Mucosa of descending colon (tissue), 3 donors: ENCODE measurements around the gene DISP3. TPM values are rescaled to one million over a fixed set of nuclear protein-coding genes. Genes with fewer than 3 reads are reported as not detected.

Experiments used
- ATAC-seq: fragments of 200-7000 bp; cut with Tn5 transposase; one replicate; pipeline ENCODE4 v1.9.1; 2020; ENCODE audit warnings: mild to moderate bottlenecking, moderate library complexity
- DNase-seq, 3 donors: peaks; one replicate each; pipeline ENCODE4 v3.0.0-alpha.2; 2020
- H3K36me3 ChIP-seq: fragments of 200-600 bp; one replicate; pipeline ENCODE4 v1.8.0; 2021; ENCODE audit warnings: low read depth, mild to moderate bottlenecking
- H3K4me1 ChIP-seq: fragments of 200-600 bp; one replicate; pipeline ENCODE4 v1.8.0; 2021; ENCODE audit warnings: low read depth, mild to moderate bottlenecking
- H3K4me3 ChIP-seq: fragments of 200-600 bp; one replicate; pipeline ENCODE4 v1.8.0; 2021; ENCODE audit warnings: mild to moderate bottlenecking
- H3K9me3 ChIP-seq: fragments of 200-600 bp; one replicate; pipeline ENCODE4 v1.8.0; 2021; ENCODE audit warnings: mild to moderate bottlenecking
- CTCF ChIP-seq: fragments of 200-600 bp; IDR thresholded peaks from one replicate; pipeline ENCODE4 v1.8.0; 2022; ENCODE audit warnings: antibody characterized with exemption, mild to moderate bottlenecking
- intact Hi-C, 2 donors: fragments of 100-400 bp; cut with DNase I in 1 of 2; cut with micrococcal nuclease in 1 of 2; formaldehyde crosslinking; loops; one replicate each; pipeline versions ENCODE4 v1.11.0 to v1.11.1; 2022; cut with DNase I, micrococcal nuclease
- total RNA-seq, 3 donors: library from RNA; stranded (reverse); fragmentation: NEBNext Ultra II Directional in 2 of 3; extraction: Animal tissue kit (Norgen Biotek cat#: 25700) in 2 of 3; gene quantifications; one replicate each; pipeline versions ENCODE4 v1.2.1 to v1.2.4, GENCODE V29; 2021 to 2023
- donor health status: DM: no; HTN: no; CAD: no; lungs with moderate emphysema.
- donor health status: DM: no; HTN: no; CAD: no.
- donor health status: DM: no; HTN: yes; CAD: no.

DISP3 gene
- total RNA-seq, 3 donors from 2014 or later: 0.17 to 0.23 (median 0.19) TPM

- no peak overlapping the region for H3K4me3 ChIP-seq
- no peaks in the 10 kb centered on the region for H3K36me3 ChIP-seq
- intact Hi-C loops: no loop called here
- TF ChIP-seq CTCF: no peak
- no peak for ATAC-seq
- H3K4me1 ChIP-seq: no peaks in the 10 kb centered on the region
- H3K9me3 ChIP-seq: no peaks in the 10 kb centered on the region
- DNase-seq: no peak
These were observed 84.7 kb downstream of the DISP3 start for GRCh38 chr1:11563560-11564069.

GRCh38 chr1:11564237-11564636 lies 85.3 kb downstream of the DISP3 start:
- intact Hi-C loops: no loop called here
- ATAC-seq (no peak), DNase-seq (no peak)
- Histone ChIP-seq H3K9me3 (no peaks in the 10 kb centered on the region), H3K4me3 (no peak overlapping the region), H3K36me3 (no peaks in the 10 kb centered on the region), H3K4me1 (no peaks in the 10 kb centered on the region)
- no peak for TF ChIP-seq CTCF

DNA sequence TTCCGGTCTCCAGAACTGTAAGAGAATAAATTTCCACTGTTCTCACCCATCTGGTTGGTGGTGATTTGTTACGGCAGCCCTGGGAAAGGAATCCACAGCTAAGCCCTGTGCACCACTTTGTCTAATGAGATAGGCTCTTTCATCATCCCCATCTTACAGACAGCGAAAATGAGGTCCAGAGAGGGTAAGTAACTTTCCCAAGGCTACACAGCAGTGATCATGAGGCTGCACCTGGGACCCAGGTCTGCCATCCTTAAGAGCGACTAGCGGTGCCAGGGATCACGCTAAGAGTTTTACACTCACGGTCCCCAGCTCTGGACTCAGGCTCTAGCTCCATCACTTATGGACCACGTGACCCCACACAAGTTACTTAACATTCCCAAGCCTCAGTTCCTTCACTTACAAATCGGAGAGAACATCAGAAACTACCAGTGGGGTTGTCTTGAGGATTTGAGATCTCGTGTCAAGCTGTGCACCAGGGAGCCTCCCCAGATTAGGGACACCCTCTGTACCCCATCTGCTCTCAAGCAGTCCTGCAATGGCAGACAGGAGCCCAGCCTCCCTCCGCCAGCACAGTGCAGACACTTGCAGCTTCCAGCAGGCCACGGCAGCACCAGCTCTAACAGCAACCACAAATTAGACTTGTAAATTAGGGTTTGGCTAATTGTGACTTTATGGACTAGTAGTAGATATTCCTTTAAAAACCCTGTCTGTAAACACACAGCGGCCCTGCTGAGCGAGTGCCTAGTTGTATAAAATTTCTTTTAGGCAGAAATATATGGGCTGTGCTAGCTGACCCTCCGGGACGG lies 87.3 kb downstream of the DISP3 start:
- no peak overlapping the region for H3K4me3 ChIP-seq
- intact Hi-C loops: no loop called here
- ATAC-seq: no peak

DNA sequence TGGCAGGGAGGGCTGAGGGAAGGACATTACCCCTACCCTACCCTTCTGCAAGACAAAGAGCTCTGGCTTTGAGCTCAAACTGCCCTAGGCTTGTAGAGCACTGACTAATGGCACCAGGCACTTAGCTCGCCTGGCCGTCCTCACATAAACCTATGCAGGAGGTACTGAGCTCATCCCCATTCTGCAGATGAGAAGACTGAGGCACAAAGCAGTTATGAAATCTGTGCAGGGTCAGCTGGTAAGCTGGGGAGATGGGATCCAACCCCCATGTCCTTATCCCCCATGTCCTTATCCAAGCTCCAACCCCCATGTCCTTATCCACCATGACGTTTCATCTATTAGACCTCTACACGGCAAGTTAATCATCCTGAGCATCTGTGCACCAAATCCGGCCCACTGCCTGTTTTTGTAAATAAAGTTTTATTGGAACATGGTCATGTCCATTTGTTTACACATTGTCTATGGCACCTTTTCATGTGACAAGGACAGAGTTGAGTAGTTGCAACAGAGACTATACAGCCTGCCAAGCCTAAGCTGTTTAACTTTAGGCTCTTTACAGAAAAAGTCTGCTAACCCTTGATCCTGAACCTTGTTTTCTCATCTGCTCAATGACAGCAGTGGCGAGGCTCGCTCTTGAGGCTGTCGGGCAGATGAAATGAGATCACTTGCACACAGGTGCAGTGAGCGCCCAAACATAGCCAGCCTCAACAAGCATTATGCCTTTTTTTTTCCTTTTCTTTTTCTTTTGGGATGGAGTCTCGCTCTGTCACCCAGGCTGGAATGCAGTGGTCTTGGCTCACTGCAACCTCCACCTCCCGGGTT lies 88.5 kb downstream of the DISP3 start:
- Histone ChIP-seq H3K4me1 (no peaks in the 10 kb centered on the region), H3K9me3 (no peaks in the 10 kb centered on the region), H3K4me3 (no peak overlapping the region), H3K36me3 (no peaks in the 10 kb centered on the region)
- TF ChIP-seq CTCF: no peak
- ATAC-seq (no peak), DNase-seq (no peak)
- intact Hi-C loops: no loop called here

More for the DNA sequence above, 87.3 kb downstream of the DISP3 start:
- no peak for TF ChIP-seq CTCF
- no peaks in the 10 kb centered on the region for H3K36me3 ChIP-seq
- no peaks in the 10 kb centered on the region for H3K9me3 ChIP-seq
- H3K4me1 ChIP-seq: no peaks in the 10 kb centered on the region
- no peak for DNase-seq

GRCh38 chr1:11568687-11569086 lies 89.7 kb downstream of the DISP3 start:
- intact Hi-C loops: no loop called here

More at GRCh38 chr1:11568687-11569086, 89.7 kb downstream of the DISP3 start:
- H3K36me3 ChIP-seq: no peaks in the 10 kb centered on the region
- no peaks in the 10 kb centered on the region for H3K9me3 ChIP-seq
- ATAC-seq (no peak), DNase-seq (no peak)
- TF ChIP-seq CTCF: no peak
- H3K4me1 ChIP-seq: no peaks in the 10 kb centered on the region
- no peak overlapping the region for H3K4me3 ChIP-seq
